ENCODE measurements around the gene GLT6D1. TPM values are rescaled to one million over a fixed set of nuclear protein-coding genes. Genes with fewer than 3 reads are reported as not detected.

Gene GLT6D1
- polyA plus RNA-seq, 1 experiment: not detected

GRCh38 chr9:135613946-135614805 lies 25.2 kb downstream of the GLT6D1 start:
- TF ChIP-seq CTCF (IDR thresholded peaks at IDR 0.05; ENCODE audit: insufficient read depth, low read depth, low read length): no peak
- CTCF ChIA-PET: no interaction called here
- no peaks in the 10 kb centered on the region for H3K27me3 ChIP-seq (ENCODE audit: control insufficient read depth, insufficient read depth, low read length)
- H3K4me3 ChIP-seq (ENCODE audit: low read depth, low read length): no peak overlapping the region
- POLR2A ChIA-PET: no interaction called here
- H3K36me3 ChIP-seq (ENCODE audit: control insufficient read depth, insufficient read depth, low read length): no peaks in the 10 kb centered on the region
- DNase-seq (ENCODE audit: low read depth): no peak

GRCh38 chr9:135612981-135613910 lies 26.1 kb downstream of the GLT6D1 start:
- CTCF ChIA-PET: interaction anchor here (0.6 to 1.1 kb wide), 3 partner anchors 9 to 575 kb away, joined by 3 to 4 read pairs (median 3); no protein-coding TSS in a partner anchor

GRCh38 chr9:135612437-135612836 lies 26.9 kb downstream of the GLT6D1 start:
- ChIA-PET POLR2A (no interaction called here), CTCF (interaction anchor here (0.6 to 1.1 kb wide), 3 partner anchors 9 to 576 kb away, joined by 3 to 4 read pairs (median 3); no protein-coding TSS in a partner anchor)
- no peaks in the 10 kb centered on the region for H3K36me3 ChIP-seq (ENCODE audit: control insufficient read depth, insufficient read depth, low read length)
- no peaks in the 10 kb centered on the region for H3K27me3 ChIP-seq (ENCODE audit: control insufficient read depth, insufficient read depth, low read length)
- H3K4me3 ChIP-seq (ENCODE audit: low read depth, low read length): no peak overlapping the region
- TF ChIP-seq CTCF (IDR thresholded peaks at IDR 0.05; ENCODE audit: insufficient read depth, low read depth, low read length): no peak
- no peak for DNase-seq (ENCODE audit: low read depth)

More at GRCh38 chr9:135612981-135613910, 26.1 kb downstream of the GLT6D1 start:
- Histone ChIP-seq H3K27me3 (ENCODE audit: control insufficient read depth, insufficient read depth, low read length) (no peaks in the 10 kb centered on the region), H3K4me3 (ENCODE audit: low read depth, low read length) (no peak overlapping the region), H3K36me3 (ENCODE audit: control insufficient read depth, insufficient read depth, low read length) (no peaks in the 10 kb centered on the region)
- DNase-seq (ENCODE audit: low read depth): no peak
- POLR2A ChIA-PET: no interaction called here
- TF ChIP-seq CTCF (IDR thresholded peaks at IDR 0.05; ENCODE audit: insufficient read depth, low read depth, low read length): no peak

DNA sequence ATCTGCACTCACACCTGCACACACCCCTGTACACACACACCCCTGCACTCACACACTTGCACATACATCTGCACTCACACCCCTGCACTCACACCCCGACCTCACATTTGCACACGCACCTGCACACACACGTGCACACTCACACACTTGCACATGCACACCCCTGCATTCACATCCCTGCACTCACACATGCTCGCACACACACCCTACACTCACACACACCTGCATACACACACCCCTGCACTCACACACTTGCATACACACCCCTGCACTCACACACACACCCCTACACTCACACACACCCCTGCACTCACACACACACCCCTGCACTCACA lies 27.5 kb downstream of the GLT6D1 start:
- H3K4me3 ChIP-seq (ENCODE audit: low read depth, low read length): no peak overlapping the region
- POLR2A ChIA-PET: no interaction called here
- CTCF ChIA-PET: no interaction called here

More for the DNA sequence above, 27.5 kb downstream of the GLT6D1 start:
- TF ChIP-seq CTCF (IDR thresholded peaks at IDR 0.05; ENCODE audit: insufficient read depth, low read depth, low read length): no peak
- Histone ChIP-seq H3K36me3 (ENCODE audit: control insufficient read depth, insufficient read depth, low read length) (no peaks in the 10 kb centered on the region), H3K27me3 (ENCODE audit: control insufficient read depth, insufficient read depth, low read length) (no peaks in the 10 kb centered on the region)
- no peak for DNase-seq (ENCODE audit: low read depth)

Measured in BJ (cell line).